GM21526 (cell line): ENCODE measurements around the gene TEDDM1.
"Not testable (repeated sequence)": the region's sequence is repeated elsewhere in the genome, so short reads cannot be mapped to it uniquely, and the experiment has no call there.

Source experiments
- ATAC-seq: cut with Tn5 transposase; IDR thresholded peaks from one replicate; pipeline ENCODE4 v1.9.1; 2021; ENCODE audit warnings: moderate library complexity; ENCODE audit not compliant: unreplicated experiment, low FRiP score

The TEDDM1 gene

DNA sequence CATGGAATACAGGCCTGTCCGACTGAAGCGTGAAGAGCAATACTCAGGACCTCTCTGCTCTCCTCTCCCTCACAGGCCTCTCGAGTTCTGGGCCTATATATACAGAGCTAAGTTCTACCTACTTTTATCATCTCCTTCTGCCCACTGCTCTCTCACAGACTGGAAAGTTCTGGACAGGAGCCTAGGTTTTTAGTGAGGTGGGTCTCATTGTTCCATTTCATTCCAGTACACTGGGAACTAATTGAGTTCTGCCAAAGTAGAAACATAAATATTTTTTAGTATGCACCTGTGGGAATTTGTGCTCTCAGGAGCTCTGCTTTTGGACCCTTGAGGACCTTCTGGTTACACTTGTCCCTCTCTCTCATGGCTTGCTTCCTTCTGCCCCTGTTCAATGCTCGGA, at the start of gene TEDDM1:
Gene TEDDM1, minus strand, starts transcription at position 101 of the 400 bp plus-strand sequence. CDS start 182 bp downstream, outside the sequence.
- no peak for ATAC-seq

- ATAC-seq, result no peak
Observed at GRCh38 chr1:182450087-182450486, 49.6 kb upstream of the TEDDM1 start, which contains the start of gene RGSL1. Gene RGSL1 (plus strand): TSS chr1:182450146. CDS start chr1:182450166, 20 bp downstream.

DNA sequence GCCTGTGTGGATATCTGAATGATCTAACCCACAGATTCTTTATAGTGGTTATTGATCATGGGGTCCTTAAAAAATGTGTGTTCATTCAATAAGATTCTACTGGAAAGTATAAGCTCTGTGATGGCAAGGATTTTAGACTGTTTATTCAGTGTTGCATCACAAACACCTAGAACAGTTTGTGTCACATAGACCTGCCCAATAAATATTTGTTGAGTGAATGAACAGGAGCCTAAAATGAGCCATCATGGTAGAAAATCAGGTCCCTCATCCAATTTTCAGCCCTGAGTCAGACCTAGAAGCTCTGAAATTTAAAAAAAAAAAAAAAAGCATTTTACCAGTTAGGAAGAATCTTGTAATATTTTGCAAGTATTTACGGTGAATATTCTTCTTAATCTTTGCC, 47.2 kb upstream of the TEDDM1 start:
- no peak for ATAC-seq

GRCh38 chr1:182447124-182447523, 46.7 kb upstream of the TEDDM1 start:
- ATAC-seq, result not testable (repeated sequence)

- ATAC-seq, result no peak
Observed at GRCh38 chr1:182446033-182446669, 45.7 kb upstream of the TEDDM1 start.

DNA sequence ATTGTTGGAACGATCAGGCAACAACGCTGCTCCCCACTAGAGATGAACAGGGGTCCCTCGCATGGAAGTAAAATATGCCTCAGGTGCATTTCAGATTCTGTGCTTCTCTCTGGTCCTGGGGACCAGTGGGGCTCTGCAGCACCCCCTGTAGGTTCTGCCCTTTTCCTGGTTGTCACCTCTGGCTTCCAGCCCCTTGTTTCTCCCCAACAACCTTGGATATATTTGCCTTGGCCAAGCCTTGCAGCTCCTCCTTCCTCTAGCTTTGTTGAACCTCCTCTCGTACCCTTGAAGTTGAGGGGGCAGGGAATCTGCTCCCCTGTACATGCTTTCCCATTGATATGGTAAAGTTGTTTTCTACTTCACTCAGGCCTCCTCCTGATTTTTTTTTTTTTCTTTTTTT, 44.0 kb upstream of the TEDDM1 start:
- no peak for ATAC-seq

- no peak for ATAC-seq
Observed at GRCh38 chr1:182442333-182442732, 41.9 kb upstream of the TEDDM1 start.

DNA sequence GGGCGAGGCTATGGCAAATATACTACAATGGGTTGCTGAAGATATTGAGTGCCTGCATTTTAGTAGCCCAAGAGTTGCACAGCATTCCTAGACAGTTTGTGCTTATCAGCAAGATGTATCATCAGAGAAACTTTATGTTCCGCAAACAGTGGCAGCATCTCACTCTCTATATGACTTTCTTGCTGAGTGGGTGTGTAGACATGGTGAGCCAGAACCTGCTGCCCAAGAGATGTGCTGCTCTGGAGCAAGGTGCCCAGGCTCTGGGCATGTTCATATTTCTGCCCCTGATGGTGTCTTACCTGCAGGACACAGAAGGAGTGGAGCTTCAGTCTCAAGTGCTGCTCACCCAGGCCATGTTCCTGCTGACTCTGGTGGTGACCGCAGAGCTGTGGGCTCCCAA, 41.3 kb upstream of the TEDDM1 start:
- ATAC-seq, result no peak

DNA sequence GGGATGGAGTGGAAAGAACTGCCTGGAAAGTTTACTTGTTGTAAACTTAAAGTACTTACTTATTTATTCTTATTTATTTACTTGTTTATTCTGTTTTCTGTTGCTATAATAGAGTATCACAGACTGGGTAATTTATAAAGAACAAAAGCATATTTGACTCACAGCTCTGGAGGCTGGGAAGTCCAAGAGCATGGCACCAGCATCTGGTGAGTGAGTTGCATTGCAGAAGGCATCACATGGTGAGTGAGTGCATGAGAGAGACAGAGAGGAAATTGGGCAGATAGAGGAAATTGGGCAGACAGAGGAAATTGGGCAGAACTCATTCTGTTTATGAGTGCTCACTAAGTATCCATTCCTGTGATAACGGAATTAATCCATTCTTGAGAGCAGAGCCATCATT, 37.9 kb upstream of the TEDDM1 start:
- no peak for ATAC-seq

- ATAC-seq, result no peak
Observed at GRCh38 chr1:182433580-182433979, 33.1 kb upstream of the TEDDM1 start.

DNA sequence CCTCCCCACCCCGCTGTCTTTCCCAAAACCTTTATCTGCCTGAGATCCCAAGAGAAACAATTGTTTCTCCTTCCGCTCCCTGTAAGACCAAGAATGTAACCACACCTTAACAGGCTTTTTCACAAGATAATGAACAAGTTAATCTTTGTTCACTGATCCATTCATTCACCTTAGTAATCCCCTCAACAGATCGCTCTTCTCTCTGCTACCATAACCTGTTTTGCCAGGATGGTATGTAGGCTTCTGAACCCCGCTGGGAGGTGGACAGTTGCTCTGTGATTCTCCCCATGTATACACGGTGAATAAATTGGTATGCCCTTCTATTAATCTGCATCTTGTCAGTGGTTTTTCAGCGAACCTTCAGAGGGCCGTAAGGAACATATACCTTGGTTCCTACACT, 30.8 kb upstream of the TEDDM1 start:
- no peak for ATAC-seq

GRCh38 chr1:182430263-182431068, 30.0 kb upstream of the TEDDM1 start:
- peak; percentile 38 for ATAC-seq

DNA sequence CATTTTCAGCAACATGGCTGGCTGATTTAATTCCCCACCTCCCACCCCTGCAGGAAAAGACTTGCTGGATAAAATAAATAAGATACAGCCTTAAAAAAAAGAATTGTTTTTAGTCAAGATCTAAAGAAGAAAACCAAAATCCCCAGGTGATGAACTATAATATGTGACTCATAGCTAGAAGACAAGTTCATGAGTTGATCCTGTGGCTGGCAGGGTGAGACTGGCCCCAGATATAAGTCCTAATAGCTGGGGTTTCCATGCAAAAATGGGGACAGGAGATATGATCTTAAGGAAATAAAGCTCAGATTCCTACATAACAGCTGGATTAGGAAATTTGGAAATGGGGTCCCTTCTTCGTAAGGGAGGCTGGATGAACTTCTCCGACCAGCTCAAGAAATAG, 27.6 kb upstream of the TEDDM1 start:
- ATAC-seq, result no peak

GRCh38 chr1:182426442-182427430, 26.3 kb upstream of the TEDDM1 start:
- ATAC-seq, result peak; percentile 55

DNA sequence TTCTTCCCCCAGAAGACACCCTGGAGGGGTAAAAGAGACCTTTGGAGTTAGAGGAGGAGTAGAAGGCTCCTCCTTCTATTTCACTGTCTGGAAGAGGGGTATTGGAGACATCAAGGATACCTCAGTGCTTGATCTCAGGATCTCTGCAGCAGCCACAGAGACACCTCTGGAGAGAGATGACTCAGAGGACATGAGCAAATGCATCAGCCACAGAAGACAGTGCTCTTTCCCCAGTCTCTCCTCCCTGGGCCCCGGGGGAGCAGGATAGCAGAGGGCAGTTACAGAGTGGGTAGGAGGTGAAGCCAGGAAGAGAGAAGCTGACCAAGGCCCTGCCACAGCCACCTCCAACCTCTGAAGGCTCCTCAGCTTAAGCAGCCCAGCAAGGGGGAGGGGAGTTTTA, 15.3 kb upstream of the TEDDM1 start:
- no peak for ATAC-seq

DNA sequence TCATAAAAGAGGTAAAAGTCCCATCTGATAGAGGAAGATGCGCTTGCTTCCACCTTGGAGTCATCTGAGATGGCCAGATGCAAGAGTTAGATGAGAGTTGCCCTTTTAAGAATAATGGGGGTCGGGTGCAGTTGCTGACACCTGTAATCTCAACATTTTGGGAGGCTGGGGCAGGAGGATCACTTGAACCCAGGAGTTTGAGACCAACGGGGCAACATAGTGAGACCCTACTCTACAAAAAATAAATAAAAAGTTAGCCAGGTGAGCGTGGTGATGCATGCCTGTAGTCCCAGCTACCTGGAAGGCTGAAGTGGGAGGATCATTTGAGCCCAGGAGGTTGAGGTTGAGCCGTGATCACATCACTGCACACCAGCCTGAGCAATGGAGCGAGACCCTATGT, 13.5 kb upstream of the TEDDM1 start:
- ATAC-seq, result no peak

- ATAC-seq, result no peak
Observed at GRCh38 chr1:182413486-182413885, 13.0 kb upstream of the TEDDM1 start.

DNA sequence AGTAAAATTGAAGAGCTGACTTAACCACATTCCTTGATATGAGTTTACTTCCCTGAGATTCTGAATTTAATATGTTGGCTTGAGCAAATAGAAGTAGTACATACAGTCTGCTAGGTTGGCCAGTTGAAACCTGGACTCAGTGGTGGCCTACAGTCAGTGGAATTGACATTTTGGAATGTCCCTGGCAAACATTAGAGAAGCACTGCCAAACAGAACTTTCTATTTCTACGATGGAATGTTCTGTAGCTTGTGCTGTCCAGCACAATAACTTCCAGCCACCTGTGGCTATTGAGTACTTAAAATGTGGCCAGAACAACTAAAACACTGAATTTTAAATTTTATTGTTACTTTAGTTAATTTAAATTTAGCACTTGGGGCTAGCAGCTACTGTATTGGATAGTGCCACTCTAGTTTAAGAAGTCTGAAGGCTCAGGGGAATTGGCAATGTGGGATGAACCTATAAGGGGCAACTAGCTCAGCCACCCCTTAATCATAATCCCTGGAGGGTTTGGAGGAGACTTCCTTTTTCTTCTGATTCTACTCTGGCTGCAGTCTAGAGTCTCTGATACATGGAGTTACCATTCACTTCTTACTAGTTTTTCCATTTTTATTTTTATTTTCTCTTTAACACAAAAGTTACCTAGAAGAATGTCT, 10.3 kb upstream of the TEDDM1 start:
- no peak for ATAC-seq

GRCh38 chr1:182410138-182410537, 9.7 kb upstream of the TEDDM1 start:
- ATAC-seq, result no peak

DNA sequence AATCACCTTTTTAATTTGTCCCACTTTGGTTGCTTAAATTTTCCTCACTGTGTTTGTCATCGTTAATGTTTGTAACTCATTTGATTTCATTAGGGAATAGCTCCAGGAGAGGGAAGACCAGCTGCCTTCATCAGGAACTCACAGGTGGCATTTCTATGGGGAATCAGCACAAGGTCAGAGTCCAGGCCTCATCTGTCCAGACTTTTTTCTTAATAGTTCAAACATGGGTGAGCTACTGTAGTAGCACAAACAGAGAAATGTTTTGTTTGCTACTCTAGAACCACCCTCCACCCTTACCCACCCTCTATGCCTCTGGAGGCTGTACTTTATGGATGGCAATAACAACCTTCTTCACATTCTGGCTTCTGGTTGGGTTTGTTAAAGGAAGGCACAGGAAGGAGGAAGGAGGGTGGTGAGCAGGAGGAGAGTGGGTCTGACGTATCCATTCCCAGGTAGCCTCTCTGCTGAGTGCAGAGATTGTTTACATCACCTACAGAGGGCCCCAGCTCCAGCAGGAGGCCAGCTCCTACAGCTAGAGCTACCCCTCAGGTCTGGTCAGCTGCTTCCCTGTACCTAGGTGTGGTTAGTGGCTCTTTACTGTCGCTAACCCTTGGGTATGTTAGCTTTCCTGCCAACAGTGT, 8.1 kb upstream of the TEDDM1 start:
- no peak for ATAC-seq
